Body of pancreas (tissue), 4 donors: Measurements from ENCODE around the gene MAP2K5.

Experiments used
- CTCF ChIP-seq, 7 experiments: fragments of 450-650 bp in 4 of 7; fragments of 200-600 bp in 3 of 7; sonication (generic) in 3 of 7; IDR thresholded peaks; one replicate each; pipeline ENCODE4 v1.5.1; 2016 to 2019; ENCODE audit warnings: antibody characterized with exemption in 7 of 7
- POLR2A ChIP-seq, 3 donors: fragments of 450-650 bp; IDR thresholded peaks; one replicate each; pipeline ENCODE4 v1.6.1; 2016; ENCODE audit warnings: antibody characterized with exemption in 3 of 3, mild to moderate bottlenecking in 2 of 3

GRCh38 chr15:67512140-67512539, 30.4 kb upstream of the MAP2K5 start:
- TF ChIP-seq CTCF (IDR thresholded peaks at IDR 0.05) (no peak), POLR2A (IDR thresholded peaks at IDR 0.05) (no peak)
